NCI-H2081 treated with DMSO at 0.1 percent for 48 hours (cell line): ENCODE data around the gene ANKS1A.

Source experiments
- DNase-seq: peaks from one replicate; lab custom pipeline; 2025; lab: John Stamatoyannopoulos, UW

Gene ANKS1A

DNA sequence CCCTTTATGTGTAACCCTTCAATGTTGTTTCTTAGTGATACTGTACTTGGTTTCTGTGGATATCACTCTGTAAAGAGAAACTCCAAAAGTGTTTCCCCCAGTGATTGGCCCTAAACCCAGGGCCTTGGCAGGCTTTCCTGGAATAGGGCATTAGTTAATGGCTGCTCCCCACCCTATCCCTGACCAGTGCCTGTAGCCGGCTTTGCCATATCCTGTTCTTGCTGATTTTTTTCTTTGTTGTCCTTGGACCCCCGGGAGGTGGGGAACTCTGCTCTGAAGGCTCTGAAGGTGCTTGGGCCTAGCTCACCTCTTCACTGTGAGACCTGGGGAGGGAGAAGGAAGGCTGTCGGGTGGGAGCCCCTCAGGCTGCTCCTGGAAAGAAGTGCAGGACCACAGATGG lies 131.9 kb downstream of the ANKS1A start:
- no peak for DNase-seq

DNA sequence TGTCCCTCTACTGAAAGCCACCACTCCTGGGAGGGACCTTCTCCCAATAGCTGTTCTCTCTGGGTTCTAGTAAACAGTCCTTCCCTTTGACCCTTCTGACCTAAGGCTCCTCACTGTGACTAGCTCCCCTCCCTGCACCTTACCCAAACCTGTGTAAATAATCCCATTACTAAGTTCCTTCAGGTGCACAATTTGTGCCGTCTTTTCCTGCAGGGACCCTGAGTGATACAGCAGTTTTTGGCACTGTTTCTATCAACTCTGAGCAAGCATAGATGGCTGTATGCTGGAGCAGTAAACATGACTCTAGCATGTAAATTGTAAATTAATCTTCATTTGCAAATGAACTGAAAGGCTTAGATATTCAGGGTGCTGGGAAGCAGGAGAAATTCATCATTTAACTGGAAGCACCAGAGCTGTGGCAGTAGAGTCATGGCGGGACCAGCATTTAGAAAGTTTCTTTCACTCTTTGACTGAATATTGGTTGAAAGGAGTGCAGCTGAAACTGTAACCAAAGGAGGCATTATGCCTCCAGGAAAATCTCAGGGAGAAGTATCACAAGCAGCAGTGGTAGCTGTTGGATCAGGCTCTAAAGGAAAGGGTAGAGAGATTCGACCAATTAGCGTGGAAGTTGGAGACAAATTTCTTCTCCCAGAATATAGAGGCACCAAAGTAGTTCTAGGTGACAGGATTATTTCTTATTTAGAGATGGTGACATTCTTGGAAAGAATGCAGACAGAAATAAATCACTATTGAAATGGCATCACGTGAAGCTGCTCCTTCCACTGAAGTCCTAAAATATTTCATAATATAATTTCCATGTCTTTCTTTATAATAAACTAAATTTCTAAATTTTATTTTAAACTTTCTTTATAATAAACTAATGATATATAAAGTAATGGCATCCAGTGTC lies 134.3 kb downstream of the ANKS1A start:
- DNase-seq, result no peak

- no peak for DNase-seq
Measured at GRCh38 chr6:35024551-35025054, 135.5 kb downstream of the ANKS1A start.

DNA sequence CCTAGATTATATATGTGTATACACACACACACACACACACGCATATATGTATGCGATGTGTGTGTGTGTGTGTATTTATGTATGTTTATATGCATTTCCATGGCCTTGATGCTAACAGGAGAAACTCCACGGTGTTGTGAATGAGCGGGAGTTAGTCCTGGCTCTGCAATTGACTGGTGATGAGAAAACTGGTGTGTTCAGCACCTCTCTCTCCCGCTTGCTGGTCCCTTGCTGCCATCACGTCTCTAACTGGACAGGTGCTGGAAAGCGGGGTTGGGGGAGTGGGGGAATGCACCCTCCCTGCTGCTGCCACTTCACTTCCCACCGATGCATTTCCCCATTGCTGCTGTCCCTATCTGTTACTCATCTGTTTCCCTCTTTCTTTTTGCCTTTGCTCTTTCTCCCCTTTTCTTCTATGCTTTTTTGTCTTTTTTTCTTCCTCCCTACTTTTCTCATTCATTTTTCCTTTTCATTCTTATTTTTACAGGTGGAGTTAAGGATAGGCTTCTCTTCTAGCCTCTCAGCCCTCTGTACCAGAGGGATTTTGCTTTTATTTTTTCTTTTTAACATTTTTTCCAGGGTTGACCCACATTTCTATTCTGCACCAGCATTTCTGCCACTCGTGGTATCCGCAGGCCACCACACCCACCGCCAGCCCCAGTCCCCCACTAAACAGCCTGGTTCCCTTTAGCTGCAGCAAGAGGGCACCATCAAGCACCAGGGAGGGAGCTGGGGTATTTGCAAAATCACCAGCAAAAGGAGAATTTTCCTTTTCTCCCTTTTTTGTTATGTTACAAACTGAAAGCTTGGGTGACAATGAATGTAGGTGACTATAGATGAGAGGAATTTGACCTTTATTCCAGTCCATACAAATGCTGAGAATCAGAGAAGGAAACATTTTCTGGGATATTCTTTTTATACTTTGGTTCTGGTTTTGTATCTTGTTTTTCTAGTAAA lies 136.5 kb downstream of the ANKS1A start:
- DNase-seq, result no peak

GRCh38 chr6:35026434-35027222 lies 137.6 kb downstream of the ANKS1A start:
- no peak for DNase-seq

- DNase-seq, result no peak
Measured at GRCh38 chr6:35027807-35028206, 138.8 kb downstream of the ANKS1A start.

DNA sequence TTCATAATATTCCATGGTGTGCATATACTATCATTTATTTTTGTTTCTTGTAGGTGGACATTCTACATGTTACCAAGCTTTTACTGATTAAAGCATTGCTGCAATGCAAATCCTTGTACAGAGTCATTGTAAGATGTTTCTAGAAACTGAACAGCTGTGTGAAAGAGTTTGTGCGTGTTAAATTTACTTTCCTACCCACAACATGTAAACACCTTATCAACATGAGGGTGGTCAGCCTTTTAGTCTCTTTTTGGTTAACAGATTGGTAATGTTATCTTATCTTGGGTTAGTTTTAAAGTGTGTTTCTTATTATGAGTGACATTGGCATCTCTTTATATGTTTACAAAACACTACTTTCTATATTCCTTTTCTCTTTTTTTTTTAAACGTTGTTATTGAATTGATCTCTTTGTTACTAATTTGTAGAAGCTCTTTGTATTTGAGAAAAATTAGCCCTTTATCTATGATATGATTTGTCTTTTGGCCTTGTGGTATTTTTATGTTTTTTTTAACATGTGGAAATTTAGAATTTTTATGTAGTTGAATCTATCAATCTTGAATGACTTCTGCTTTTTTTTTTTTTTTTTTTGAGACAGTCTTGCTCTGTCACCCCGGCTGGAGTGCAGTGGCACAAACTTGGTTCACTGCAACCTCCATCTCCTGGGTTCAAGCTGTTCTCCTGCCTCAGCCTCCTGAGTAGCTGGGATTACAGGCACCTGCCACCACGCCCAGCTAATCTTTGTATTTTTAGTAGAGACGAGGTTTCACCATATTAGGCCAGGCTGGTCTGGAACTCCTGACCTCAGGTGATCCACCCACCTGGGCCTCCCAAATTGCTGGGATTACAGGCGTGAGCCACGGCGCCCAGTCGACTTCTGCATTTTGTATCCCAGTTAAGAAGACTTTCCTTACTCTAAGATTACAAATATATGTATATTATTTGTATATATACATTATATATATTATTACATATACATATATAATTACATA lies 140.0 kb downstream of the ANKS1A start:
- DNase-seq, result no peak

DNA sequence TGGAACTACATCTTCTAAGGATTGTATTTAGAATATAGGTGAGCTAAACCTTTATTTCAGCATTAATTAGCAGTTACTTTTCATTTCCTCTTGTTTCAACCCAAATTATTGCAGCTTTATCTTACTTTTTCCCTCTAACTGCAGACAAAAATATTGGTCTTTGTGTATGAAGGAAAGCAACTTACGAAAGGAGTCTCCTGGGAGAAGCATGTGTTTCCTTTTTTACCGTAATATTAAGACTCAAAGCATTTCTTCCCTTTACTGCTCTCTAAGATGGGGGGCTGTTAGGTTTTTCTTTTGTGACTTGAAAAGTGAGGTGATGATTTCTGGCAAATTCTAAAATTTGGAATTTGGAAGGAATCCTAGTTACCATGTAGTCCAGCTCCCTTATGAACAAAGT lies 141.0 kb downstream of the ANKS1A start:
- no peak for DNase-seq

- no peak for DNase-seq
Measured at GRCh38 chr6:35031611-35032529, 142.8 kb downstream of the ANKS1A start.

DNA sequence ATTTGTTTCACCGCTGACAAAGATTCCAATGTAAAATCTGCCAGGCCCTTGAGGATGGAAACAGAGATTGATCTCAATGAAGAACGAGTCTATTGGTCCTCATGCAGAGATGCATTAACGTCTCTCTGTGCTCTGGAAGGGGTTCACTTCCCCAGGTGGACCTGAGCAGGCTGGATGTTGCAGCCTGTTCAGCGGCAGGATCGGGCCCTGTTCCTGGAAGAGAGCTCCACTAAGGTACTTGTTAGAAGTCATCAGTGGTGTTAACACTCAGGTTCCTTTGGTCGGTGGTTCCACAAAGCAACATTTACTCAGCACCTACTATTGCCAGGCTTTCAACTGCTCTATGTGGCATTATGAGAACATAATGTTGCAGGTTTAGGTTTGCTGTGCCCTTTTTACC lies 144.6 kb downstream of the ANKS1A start:
- no peak for DNase-seq

GRCh38 chr6:35034411-35035191 lies 145.5 kb downstream of the ANKS1A start:
- DNase-seq, result no peak

GRCh38 chr6:35035481-35036030 lies 146.5 kb downstream of the ANKS1A start:
- no peak for DNase-seq

GRCh38 chr6:35036059-35036827 lies 147.2 kb downstream of the ANKS1A start:
- DNase-seq, result no peak

- DNase-seq, result no peak
Measured at GRCh38 chr6:35036828-35037663, 148.0 kb downstream of the ANKS1A start.

- DNase-seq, result no peak
Measured at GRCh38 chr6:35037664-35038038, 148.6 kb downstream of the ANKS1A start.

DNA sequence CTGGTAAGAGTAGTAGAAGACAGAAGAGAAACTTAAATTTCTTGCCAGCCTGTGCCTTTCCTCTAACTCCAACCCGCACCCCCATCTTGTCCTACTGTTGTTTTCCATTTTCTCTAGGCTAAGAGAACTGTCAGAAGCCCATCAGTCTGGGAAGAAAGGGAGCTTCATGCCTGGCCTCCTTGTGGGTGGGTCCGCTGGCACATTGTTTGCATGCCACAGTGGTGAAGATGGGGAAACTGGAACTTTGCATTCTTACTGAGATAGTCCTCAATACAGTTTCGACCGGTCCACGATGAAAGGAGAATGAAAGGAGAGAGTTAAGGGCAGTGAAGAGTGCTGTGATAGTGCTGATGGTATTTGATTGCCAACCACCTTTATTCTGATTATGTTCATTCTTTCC lies 149.0 kb downstream of the ANKS1A start:
- no peak for DNase-seq

- DNase-seq, result no peak
Measured at GRCh38 chr6:35040398-35040797, 151.3 kb downstream of the ANKS1A start.
